ENCODE data around the gene COIL.

The COIL gene

DNA sequence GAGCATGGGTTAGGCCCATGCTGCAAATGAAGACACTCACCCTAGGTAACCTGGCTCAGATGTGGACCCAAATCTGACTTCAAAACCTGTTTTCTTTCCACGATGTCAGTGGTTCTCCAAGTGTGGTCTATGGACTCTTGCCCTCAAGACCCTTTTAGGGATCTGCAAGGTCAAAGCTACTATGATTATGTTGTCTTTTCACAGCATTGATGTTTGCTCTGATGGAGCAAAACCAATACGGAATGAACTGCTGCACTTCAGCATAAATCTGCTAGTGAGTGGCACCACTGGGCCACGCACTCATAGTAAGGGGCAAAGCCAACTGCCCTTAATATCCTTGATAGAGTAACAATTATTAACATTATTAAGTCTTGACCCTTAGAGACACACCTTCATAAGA lies 25.4 kb downstream of the COIL start:
- no peak for DNase-seq (ENCODE audit: low spot score)

DNA sequence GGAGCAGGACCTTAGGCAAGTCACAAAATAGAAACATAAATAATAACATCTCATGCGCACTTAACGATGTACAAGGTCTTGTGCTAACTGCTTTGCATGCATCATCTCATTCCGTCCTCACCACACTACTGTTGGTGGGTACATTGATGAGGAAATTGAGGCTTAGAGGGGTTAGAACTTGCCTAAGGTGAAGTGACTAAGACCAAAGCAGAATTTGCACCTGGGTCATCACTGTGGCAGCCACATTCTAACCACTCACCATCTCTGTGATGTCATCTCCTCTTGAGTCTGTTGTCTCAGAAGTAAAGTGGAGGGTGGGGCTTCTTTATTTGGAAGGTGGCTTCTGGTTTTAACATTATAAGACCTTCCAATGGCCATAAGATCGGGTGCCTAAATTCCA lies 26.6 kb downstream of the COIL start:
- DNase-seq (ENCODE audit: low spot score): no peak

DNA sequence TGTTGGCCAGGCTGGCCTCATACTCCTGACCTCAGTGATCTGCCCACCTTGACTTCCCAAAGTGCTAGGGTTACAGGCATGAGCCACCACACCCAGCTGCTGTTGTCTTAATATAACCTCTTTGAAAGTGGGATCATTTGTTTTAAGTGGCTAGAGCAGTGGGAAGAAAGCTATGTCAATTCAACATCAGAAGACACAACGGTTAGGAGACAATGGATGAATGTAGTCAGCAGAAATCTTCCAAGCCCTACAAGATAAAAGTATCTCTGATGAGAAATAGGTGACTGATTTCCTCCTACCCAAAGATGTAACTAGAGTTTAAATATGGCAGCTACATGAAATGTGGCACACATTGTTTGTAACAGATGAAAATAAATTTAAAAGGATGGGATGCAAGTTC lies 27.0 kb downstream of the COIL start:
- DNase-seq (ENCODE audit: low spot score): no peak

GRCh38 chr17:56933151-56933745 lies 27.6 kb downstream of the COIL start:
- DNase-seq (ENCODE audit: low spot score): no peak

- no peak for DNase-seq (ENCODE audit: low spot score)
These were observed 30.0 kb downstream of the COIL start for GRCh38 chr17:56930739-56931337.

GRCh38 chr17:56929362-56929969 lies 31.4 kb downstream of the COIL start:
- no peak for DNase-seq (ENCODE audit: low spot score)

DNA sequence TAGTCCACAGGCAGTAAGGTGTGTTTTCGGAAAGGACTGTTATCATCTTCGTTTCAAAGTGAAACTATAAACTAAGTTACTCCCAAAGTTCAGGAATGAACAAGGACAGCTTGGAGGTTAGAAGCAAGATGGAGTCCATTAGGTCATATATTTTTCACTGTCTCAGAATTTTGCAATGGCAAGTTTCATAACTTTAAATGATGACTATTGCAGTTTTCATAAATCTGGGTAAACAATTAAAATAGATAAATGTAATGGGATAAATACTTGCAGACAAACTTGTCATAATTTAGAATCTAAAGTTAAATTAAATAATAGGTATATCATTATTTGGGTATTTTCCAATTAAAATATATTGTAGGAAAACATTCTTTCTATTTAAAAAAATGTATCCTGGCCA lies 32.3 kb downstream of the COIL start:
- no peak for DNase-seq (ENCODE audit: low spot score)

DNA sequence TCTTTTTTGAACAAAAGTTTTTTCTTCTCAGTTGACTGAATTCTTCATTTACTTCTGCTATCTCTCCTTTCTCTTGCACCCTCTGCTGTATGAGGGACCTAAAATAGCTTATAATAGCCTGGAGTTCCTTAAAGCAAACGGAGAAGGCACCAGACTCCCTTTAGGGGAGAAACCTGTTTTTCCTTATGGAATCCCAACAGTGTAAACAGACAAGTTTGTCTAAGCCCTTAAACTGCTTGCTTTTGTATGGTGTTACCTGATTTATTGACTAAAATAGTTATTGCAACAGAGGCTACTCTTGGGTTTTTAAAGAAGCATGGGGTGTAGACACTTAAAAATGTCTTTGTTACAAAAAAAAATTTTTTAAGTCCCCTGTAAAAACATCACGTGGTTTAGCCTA lies 34.1 kb downstream of the COIL start:
- DNase-seq (ENCODE audit: low spot score): no peak

GRCh38 chr17:56926270-56926669 lies 34.6 kb downstream of the COIL start:
- DNase-seq (ENCODE audit: low spot score): no peak

GRCh38 chr17:56925088-56925487 lies 35.8 kb downstream of the COIL start:
- no peak for DNase-seq (ENCODE audit: low spot score)

DNA sequence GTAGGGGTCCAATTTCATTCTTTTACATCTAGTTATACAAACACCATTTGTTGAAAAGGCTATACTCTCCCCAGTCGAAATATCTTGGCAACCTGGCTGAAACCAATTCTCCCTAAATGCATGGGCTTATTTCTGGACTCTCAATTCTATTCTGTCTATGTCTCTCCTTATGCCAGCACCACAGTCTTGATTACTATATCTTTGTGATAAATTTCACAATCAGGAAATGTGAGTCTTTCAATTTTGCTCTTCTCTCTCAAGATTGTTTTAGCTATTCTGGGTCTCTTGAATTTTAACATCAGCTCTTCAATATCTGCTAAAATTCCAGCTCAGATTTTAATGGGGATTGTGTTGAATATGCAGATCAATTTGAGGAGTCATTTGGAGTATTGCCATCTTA lies 41.1 kb downstream of the COIL start:
- DNase-seq (ENCODE audit: low spot score): no peak

GRCh38 chr17:56918916-56919315 lies 41.9 kb downstream of the COIL start:
- DNase-seq (ENCODE audit: low spot score): no peak

- DNase-seq (ENCODE audit: low spot score): no peak
These were observed 43.1 kb downstream of the COIL start for GRCh38 chr17:56917559-56918296.

DNA sequence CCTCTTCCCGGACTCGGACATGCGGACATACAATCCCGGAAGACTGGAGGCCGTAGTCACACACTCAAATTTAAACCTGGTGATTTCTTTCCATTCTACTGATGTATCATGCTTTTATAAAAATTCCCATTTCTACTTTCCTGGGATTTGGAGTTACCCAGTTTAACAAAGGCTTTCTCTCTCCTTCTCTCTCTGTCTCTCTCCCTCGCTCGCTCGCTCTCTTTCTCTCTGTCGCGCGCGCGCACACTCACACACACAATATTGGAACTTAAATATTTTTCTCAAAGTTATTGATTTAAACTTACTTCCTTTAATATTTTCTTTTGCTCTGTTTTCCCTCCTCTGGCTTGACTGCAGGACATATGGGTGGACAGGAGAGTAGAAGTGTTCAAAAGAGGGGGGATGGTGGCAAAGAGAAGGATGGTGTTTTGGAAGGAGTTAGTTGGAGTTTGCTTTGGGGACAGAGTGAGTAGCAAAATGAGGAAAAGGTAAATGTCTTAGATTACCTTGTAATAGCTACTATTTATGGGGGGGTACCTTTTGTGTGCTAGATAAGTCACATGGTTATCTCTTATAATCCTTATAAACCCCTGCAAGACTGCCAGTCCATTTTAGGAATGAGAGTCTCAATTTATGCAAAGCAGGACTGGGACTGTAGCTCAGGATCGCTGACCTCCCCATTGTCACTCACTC lies 46.1 kb downstream of the COIL start:
- no peak for DNase-seq (ENCODE audit: low spot score)

- peak; percentile 98 for DNase-seq (ENCODE audit: low spot score)
These were observed 46.8 kb downstream of the COIL start, which contains the start of gene TRIM25 for GRCh38 chr17:56913867-56914580. TRIM25 (minus strand) TSS chr17:56914049; CDS start chr17:56913988, 61 bp downstream.

GRCh38 chr17:56913353-56913866 lies 47.4 kb downstream of the COIL start:
- no peak for DNase-seq (ENCODE audit: low spot score)

- no peak for DNase-seq (ENCODE audit: low spot score)
These were observed 47.9 kb downstream of the COIL start for GRCh38 chr17:56913000-56913311.

DNA sequence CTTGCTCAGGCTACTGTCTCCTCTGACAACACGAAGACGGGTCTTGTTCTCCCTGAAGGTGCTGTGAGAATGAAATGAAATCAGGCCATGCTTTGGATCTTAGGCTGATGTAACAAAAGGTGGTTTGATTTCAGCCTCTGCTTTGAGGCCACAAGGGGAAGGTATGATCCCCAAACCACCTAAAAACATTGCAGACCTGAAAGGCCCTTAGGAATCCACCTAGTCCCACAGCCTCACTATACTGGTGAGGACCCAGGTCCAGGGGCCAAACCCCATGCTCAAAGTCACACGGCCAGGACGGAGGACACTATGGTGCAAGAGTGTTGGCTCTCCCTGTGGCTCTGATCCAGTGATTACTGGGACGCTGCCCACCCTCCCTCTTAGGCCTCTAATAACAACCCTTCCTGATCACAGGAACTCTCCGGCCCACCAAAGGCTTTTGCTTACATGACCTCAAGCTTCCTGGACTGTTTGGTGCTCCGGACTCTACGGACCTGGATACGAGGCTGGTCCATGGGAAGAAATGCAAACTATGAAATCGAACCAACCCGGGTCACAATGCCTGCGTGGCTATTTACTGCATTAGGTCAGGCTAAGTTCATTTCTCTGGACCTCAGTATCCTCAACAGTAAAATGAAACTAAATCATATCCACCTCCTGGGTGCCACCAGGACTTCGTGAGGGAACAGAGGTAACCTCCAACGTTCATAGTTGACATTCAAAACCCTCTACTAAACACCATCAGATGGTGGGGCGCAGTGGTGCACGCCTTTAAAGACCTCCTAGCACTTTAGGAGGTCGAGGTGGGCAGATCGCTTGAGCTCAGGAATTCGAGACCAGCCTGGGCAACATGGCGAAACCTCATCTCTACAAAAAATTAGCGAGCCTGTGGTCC lies 48.5 kb downstream of the COIL start:
- no peak for DNase-seq (ENCODE audit: low spot score)

DNA sequence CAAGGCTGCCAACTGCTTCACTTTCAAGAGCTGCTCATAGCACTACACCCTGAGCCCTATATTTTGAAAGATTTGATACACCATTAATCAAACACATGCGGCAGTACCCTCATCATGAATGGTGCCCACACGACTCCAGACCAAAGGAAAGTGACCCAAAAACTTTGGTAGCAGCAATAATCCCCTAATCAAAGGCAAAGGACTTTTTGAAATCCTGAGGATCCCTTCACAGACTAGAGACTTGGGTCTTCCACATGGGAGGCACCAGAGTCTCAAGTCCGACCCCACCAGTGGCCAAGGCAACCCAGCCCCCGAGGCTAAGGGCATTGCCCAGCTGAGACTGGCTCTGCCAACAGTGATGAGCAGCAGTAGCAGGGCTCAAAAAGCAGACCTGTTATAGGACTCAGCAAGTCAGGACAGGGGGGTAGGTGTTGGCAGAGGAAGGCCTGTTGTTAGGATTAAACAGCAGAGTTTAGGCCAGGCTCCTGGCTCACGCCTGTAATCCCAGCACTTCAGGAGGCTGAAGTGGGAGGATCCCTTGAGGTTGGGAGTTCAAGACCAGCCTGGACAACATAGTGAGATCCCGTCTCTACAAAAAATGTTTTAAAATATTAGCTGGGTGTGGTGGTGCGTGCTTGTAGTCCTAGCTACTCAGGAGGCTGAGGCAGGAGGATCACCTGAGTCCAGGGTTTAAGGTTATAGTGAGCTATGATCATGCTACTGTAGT lies 50.2 kb downstream of the COIL start:
- no peak for DNase-seq (ENCODE audit: low spot score)

Data from AG08396 (cell line).